Panc1 (cell line): ENCODE results near the gene TJP2.

Source experiments
- CTCF ChIP-seq: fragments of 450-650 bp; IDR thresholded peaks from 2 replicates; pipeline ENCODE4 v1.5.1; 2017; ENCODE audit warnings: mild to moderate bottlenecking
- POLR2AphosphoS5 ChIP-seq: IDR thresholded peaks from 2 replicates; pipeline ENCODE4 v1.6.1; 2012; ENCODE audit warnings: mild to moderate bottlenecking, low read depth, low read length, moderate library complexity
- REST ChIP-seq, 2 experiments: IDR thresholded peaks; 2 replicates each; pipeline ENCODE4 v1.6.1; 2011 to 2012; ENCODE audit warnings: low read depth in 2 of 2, control low read depth in 1 of 2, low read length in 1 of 2, mild to moderate bottlenecking in 1 of 2, moderate library complexity in 1 of 2; ENCODE audit not compliant: insufficient read depth in 1 of 2
- SIN3A ChIP-seq: IDR thresholded peaks from 2 replicates; pipeline ENCODE4 v1.6.1; 2012; ENCODE audit warnings: low read depth, mild to moderate bottlenecking, low read length, moderate library complexity, borderline replicate concordance; ENCODE audit not compliant: insufficient read depth
- TCF7L2 ChIP-seq: IDR thresholded peaks from 2 replicates; pipeline ENCODE4 v1.6.1; 2011; ENCODE audit warnings: mild to moderate bottlenecking, low read depth, low read length, inconsistent platforms

DNA sequence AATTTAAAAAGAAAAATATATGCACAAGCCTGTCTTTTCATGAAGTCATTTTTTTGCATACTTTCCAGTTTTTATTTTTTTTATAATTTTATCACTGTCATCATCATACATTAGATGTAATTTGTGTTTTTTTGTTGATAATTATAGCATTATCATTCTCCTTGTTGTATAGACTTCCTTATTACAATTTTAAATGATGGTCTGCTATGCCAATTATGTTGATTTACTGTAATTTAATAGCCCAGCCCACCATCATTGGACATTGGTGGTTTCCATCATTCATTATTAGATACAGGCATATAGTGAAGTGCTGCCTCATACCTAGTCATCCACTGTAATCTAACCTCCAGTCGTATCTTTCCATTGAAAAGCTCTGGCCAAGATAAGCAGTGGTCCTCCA lies 3.8 kb upstream of the TJP2 start:
- TF ChIP-seq CTCF (no peak), POLR2AphosphoS5 (no peak), SIN3A (no peak), REST (IDR thresholded peaks at IDR 0.05; ENCODE audit: insufficient read depth in 1 of 2, low read depth in 2 of 2, low read length in 1 of 2) (no peak), TCF7L2 (no peak)
